ENCODE results near the gene ADAMTSL3. TPM values are rescaled to one million over a fixed set of nuclear protein-coding genes. Genes with fewer than 3 reads are reported as not detected.
A peak's percentile ranks its signal among the peaks of the same experiment; 100 is the strongest.

The ADAMTSL3 gene
- total and polyA plus RNA-seq, 2 experiments from 2014 or later: 0.61 to 0.87 TPM

- no peaks in the 10 kb centered on the region for H3F3A ChIP-seq (replicated peaks; ENCODE audit: low read depth)
- no peak overlapping the region for H3K27ac ChIP-seq (ENCODE audit: low read depth)
- H3K27ac Mint-ChIP-seq: no peak overlapping the region
- H3K4me3 ChIP-seq: no peak overlapping the region
- no peaks in the 10 kb centered on the region; the same call in 1 of the 2 replicates for H3K4me1 ChIP-seq (ENCODE audit: insufficient read depth)
- H3K36me3 Mint-ChIP-seq (ENCODE audit: low read depth): no peaks in the 10 kb centered on the region
- TF ChIP-seq CTCF (conservative IDR thresholded peaks at IDR 0.05; ENCODE audit: low read depth in 2 of 2) (peak; percentile 67 to 79), EZH2phosphoT487 (IDR thresholded peaks at IDR 0.05; ENCODE audit: unreplicated experiment) (no peak)
- no peaks in the 10 kb centered on the region for H4K20me1 ChIP-seq (replicated peaks; ENCODE audit: insufficient read depth)
- DNase-seq (ENCODE audit: low spot score) (peak; percentile 78), ATAC-seq (peak; percentile 95)
- H3K27me3 ChIP-seq (ENCODE audit: insufficient read depth): no peaks in the 10 kb centered on the region
- H3K4me1 Mint-ChIP-seq: peaks cover 3% of the 10 kb centered on the region; the same call in 1 of the 3 replicates
- H3K4me2 ChIP-seq: no peak overlapping the region
- H3K27me3 Mint-ChIP-seq (ENCODE audit: insufficient read depth, low read depth, poor library complexity): no peaks in the 10 kb centered on the region
- H3K9me2 ChIP-seq (ENCODE audit: insufficient read depth): no peaks in the 10 kb centered on the region
- H3K9me3 Mint-ChIP-seq: no peaks in the 10 kb centered on the region
- no peaks in the 10 kb centered on the region for H3K79me2 ChIP-seq (replicated peaks; ENCODE audit: insufficient read depth)
- H3K4me3 Mint-ChIP-seq: no peak overlapping the region
- H2AFZ ChIP-seq: no peak overlapping the region
- H3K36me3 ChIP-seq (ENCODE audit: insufficient read depth): no peaks in the 10 kb centered on the region
Observed at GRCh38 chr15:83837945-83838571, 184.1 kb downstream of the ADAMTSL3 start.

GRCh38 chr15:83838763-83839162 lies 184.8 kb downstream of the ADAMTSL3 start:
- Mint-ChIP-seq H3K27me3 (ENCODE audit: insufficient read depth, low read depth, poor library complexity) (no peaks in the 10 kb centered on the region), H3K4me1 (peaks cover 3% of the 10 kb centered on the region; the same call in 1 of the 3 replicates), H3K4me3 (no peak overlapping the region), H3K36me3 (ENCODE audit: low read depth) (no peaks in the 10 kb centered on the region), H3K27ac (no peak overlapping the region), H3K9me3 (no peaks in the 10 kb centered on the region)
- DNase-seq (ENCODE audit: low spot score) (no peak), ATAC-seq (no peak)
- no peak overlapping the region for H3K4me2 ChIP-seq
- H3K4me1 ChIP-seq (ENCODE audit: insufficient read depth): no peaks in the 10 kb centered on the region; the same call in 1 of the 2 replicates
- no peaks in the 10 kb centered on the region for H3K79me2 ChIP-seq (replicated peaks; ENCODE audit: insufficient read depth)
- no peak overlapping the region for H2AFZ ChIP-seq
- H3K27ac ChIP-seq (ENCODE audit: low read depth): no peak overlapping the region
- no peaks in the 10 kb centered on the region for H3F3A ChIP-seq (replicated peaks; ENCODE audit: low read depth)
- no peaks in the 10 kb centered on the region for H3K27me3 ChIP-seq (ENCODE audit: insufficient read depth)
- no peak for TF ChIP-seq CTCF (conservative IDR thresholded peaks at IDR 0.05; ENCODE audit: low read depth in 2 of 2)
- no peaks in the 10 kb centered on the region for H3K36me3 ChIP-seq (ENCODE audit: insufficient read depth)
- H4K20me1 ChIP-seq (replicated peaks; ENCODE audit: insufficient read depth): no peaks in the 10 kb centered on the region
- H3K9me2 ChIP-seq (ENCODE audit: insufficient read depth): no peaks in the 10 kb centered on the region
- no peak overlapping the region for H3K4me3 ChIP-seq

- Histone ChIP-seq H3K4me2 (no peak overlapping the region), H3K27me3 (ENCODE audit: insufficient read depth) (no peaks in the 10 kb centered on the region), H3K79me2 (replicated peaks; ENCODE audit: insufficient read depth) (no peaks in the 10 kb centered on the region), H4K20me1 (replicated peaks; ENCODE audit: insufficient read depth) (no peaks in the 10 kb centered on the region), H3K4me1 (ENCODE audit: insufficient read depth) (no peaks in the 10 kb centered on the region), H3K36me3 (ENCODE audit: insufficient read depth) (no peaks in the 10 kb centered on the region), H3K27ac (ENCODE audit: low read depth) (no peak overlapping the region), H3K4me3 (no peak overlapping the region), H3K9me2 (ENCODE audit: insufficient read depth) (no peaks in the 10 kb centered on the region), H3F3A (replicated peaks; ENCODE audit: low read depth) (no peaks in the 10 kb centered on the region), H2AFZ (peak overlapping the region; percentile 80; the same call in 1 of the 2 replicates)
- H3K27ac Mint-ChIP-seq: no peak overlapping the region
- no peaks in the 10 kb centered on the region for H3K36me3 Mint-ChIP-seq (ENCODE audit: low read depth)
- H3K9me3 Mint-ChIP-seq: no peaks in the 10 kb centered on the region
- peaks cover 3% of the 10 kb centered on the region; the same call in 1 of the 3 replicates for H3K4me1 Mint-ChIP-seq
- no peak overlapping the region for H3K4me3 Mint-ChIP-seq
- peak; percentile 37 for DNase-seq (ENCODE audit: low spot score)
- peak; percentile 89 for ATAC-seq
- no peaks in the 10 kb centered on the region for H3K27me3 Mint-ChIP-seq (ENCODE audit: insufficient read depth, low read depth, poor library complexity)
- TF ChIP-seq POLR2AphosphoS5 (IDR thresholded peaks at IDR 0.05; ENCODE audit: low read depth) (no peak), CTCF (conservative IDR thresholded peaks at IDR 0.05; ENCODE audit: low read depth in 2 of 2) (peak; percentile 47 to 53)
Observed at GRCh38 chr15:83842281-83842680, 188.4 kb downstream of the ADAMTSL3 start.
